Natural killer cell (primary cell): ENCODE results near the gene PADI2. TPM values are rescaled to one million over a fixed set of nuclear protein-coding genes. Genes with fewer than 3 reads are reported as not detected.

Experiments used
- ATAC-seq, 3 donors: fragments of 150-1000 bp in 2 of 3; fragments of 200-7000 bp in 1 of 3; cut with Tn5 transposase; 1 replicate in 1 of 3; 2 replicates in 2 of 3; pipeline ENCODE4 v1.10.0; 2021; ENCODE audit warnings: mild to moderate bottlenecking in 2 of 3, moderate library complexity in 2 of 3
- DNase-seq, 2 donors: peaks; one replicate each; pipeline versions ENCODE4 v3.0.0 to v3.0.0-alpha.2; 2013 to 2021; ENCODE audit warnings: mixed read lengths in 1 of 2
- H3K27ac ChIP-seq: one replicate; pipeline ENCODE4 v1.5.1; 2013; ENCODE audit warnings: mild to moderate bottlenecking, low read length
- H3K27me3 ChIP-seq: one replicate; pipeline ENCODE4 v1.6.1; 2013; ENCODE audit warnings: low read length; ENCODE audit not compliant: control insufficient read depth, insufficient read depth
- H3K36me3 ChIP-seq: one replicate; pipeline ENCODE4 v1.6.1; 2013; ENCODE audit warnings: low read length; ENCODE audit not compliant: control insufficient read depth, insufficient read depth
- H3K4me1 ChIP-seq: one replicate; pipeline ENCODE4 v1.6.1; 2013; ENCODE audit warnings: low read length; ENCODE audit not compliant: control insufficient read depth, insufficient read depth
- H3K4me3 ChIP-seq: one replicate; pipeline ENCODE4 v1.5.1; 2013; ENCODE audit warnings: low read length
- H3K9me3 ChIP-seq: one replicate; pipeline ENCODE4 v1.6.1; 2013; ENCODE audit warnings: low read length; ENCODE audit not compliant: control insufficient read depth, insufficient read depth
- H3K27ac Mint-ChIP-seq, 2 donors: one replicate each; pipeline ENCODE4 v1.8.0; 2022; ENCODE audit warnings: mild to moderate bottlenecking in 2 of 2, mixed read lengths in 2 of 2, moderate library complexity in 1 of 2
- H3K27me3 Mint-ChIP-seq, 2 donors: one replicate each; pipeline ENCODE4 v1.8.0; 2022; ENCODE audit warnings: low read depth in 2 of 2, mixed read lengths in 2 of 2
- H3K36me3 Mint-ChIP-seq: one replicate; pipeline ENCODE4 v1.8.0; 2022; ENCODE audit warnings: mixed read lengths
- H3K4me1 Mint-ChIP-seq, 2 donors: one replicate each; pipeline ENCODE4 v1.8.0; 2022; ENCODE audit warnings: mixed read lengths in 2 of 2
- H3K4me3 Mint-ChIP-seq: one replicate; pipeline ENCODE4 v1.8.0; 2022; ENCODE audit warnings: mild to moderate bottlenecking, moderate library complexity, mixed read lengths
- H3K9me3 Mint-ChIP-seq, 2 donors: one replicate each; pipeline ENCODE4 v1.8.0; 2022; ENCODE audit warnings: mixed read lengths in 2 of 2
- WGBS: methylation state at CpG from one replicate; pipeline ENCODE4 v1.1.7; 2013; ENCODE audit warnings: missing lambda C conversion rate; ENCODE audit not compliant: insufficient coverage; 5-methylcytosine and 5-hydroxymethylcytosine counted together
- intact Hi-C: fragments of 100-400 bp; cut with micrococcal nuclease; formaldehyde crosslinking; loops from one replicate; pipeline ENCODE4 v1.14.2; 2022
- total RNA-seq, 4 donors: library from RNA; stranded (reverse); fragments of 120-200 nt in 1 of 4; gene quantifications; one replicate each; pipeline versions ENCODE4 v1.2.3 to v1.2.4, GENCODE V29; 2013 to 2022
- TF ChIP-seq, protein P1 (sequence below): fragments of 200-600 bp; IDR thresholded peaks from one replicate; pipeline ENCODE4 v1.8.0; 2022; ENCODE audit warnings: antibody characterized with exemption

The PADI2 gene
- total RNA-seq, 3 donors from 2014 or later (not counting 1 experiment from before 2014, with no cell fraction given), result 0.56 to 2.5 (median 0.88) TPM

DNA sequence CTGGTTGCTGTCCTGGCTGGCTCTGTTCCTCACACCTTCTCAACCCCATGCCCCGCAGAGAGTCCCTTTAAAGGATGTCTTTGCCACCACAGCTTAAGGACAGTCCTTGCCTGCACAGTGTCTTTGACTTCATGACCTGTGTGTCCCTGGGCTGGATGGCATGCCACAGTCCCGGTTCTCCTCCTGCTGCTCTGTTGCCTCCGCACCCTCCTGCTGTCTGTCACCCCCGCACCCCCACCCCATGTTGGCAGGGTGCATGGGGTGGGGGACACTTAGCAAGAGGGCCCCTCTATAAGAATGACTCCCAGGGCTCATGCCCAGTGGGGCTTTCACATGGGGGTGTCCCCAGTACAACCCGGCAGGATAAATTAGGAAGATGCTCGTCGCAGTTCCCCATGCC, 44.1 kb upstream of the PADI2 start:
- WGBS, result 94% methylated on average over 7 of the region's 7 CpGs

DNA sequence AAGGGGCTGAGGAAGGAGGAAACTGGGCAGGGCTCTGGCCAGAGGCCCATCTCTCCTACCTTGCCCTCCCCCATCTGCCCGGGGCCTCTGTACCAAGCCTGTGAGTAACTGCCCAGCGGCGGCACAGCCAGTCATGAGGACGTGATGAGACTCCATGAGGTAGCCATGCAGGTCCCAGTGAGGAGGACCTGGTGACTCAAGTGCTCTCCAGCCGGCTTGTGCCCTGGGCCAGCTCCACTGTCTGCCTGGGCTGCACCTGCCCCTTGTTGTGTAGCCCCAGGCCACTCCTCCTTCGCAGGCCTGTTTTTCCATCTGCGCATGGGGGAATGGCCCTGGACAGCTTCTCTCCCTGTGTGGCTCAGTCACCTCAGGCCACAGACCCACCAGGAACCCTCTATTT, 43.7 kb upstream of the PADI2 start:
- WGBS, result 91% methylated on average over 7 of the region's 7 CpGs
- peaks cover 0 to 9% of the 10 kb centered on the region in 2 donors for H3K27me3 Mint-ChIP-seq
- no peak for ATAC-seq

More for the DNA sequence above, 44.1 kb upstream of the PADI2 start:
- H3K4me1 ChIP-seq, result no peaks in the 10 kb centered on the region
- Mint-ChIP-seq H3K4me3 (no peak overlapping the region), H3K4me1 (no peaks in the 10 kb centered on the region), H3K27ac (no peak overlapping the region), H3K27me3 (peaks cover 0 to 9% of the 10 kb centered on the region in 2 donors), H3K36me3 (no peaks in the 10 kb centered on the region), H3K9me3 (no peaks in the 10 kb centered on the region)
- H3K27me3 ChIP-seq, result no peaks in the 10 kb centered on the region
- no peak for DNase-seq
- H3K27ac ChIP-seq, result no peak overlapping the region
- intact Hi-C loops, result no loop called here
- TF ChIP-seq, protein P1, sequence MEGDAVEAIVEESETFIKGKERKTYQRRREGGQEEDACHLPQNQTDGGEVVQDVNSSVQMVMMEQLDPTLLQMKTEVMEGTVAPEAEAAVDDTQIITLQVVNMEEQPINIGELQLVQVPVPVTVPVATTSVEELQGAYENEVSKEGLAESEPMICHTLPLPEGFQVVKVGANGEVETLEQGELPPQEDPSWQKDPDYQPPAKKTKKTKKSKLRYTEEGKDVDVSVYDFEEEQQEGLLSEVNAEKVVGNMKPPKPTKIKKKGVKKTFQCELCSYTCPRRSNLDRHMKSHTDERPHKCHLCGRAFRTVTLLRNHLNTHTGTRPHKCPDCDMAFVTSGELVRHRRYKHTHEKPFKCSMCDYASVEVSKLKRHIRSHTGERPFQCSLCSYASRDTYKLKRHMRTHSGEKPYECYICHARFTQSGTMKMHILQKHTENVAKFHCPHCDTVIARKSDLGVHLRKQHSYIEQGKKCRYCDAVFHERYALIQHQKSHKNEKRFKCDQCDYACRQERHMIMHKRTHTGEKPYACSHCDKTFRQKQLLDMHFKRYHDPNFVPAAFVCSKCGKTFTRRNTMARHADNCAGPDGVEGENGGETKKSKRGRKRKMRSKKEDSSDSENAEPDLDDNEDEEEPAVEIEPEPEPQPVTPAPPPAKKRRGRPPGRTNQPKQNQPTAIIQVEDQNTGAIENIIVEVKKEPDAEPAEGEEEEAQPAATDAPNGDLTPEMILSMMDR, result no peak
- H3K9me3 ChIP-seq, result no peaks in the 10 kb centered on the region
- no peaks in the 10 kb centered on the region for H3K36me3 ChIP-seq
- no peak for ATAC-seq
- no peak overlapping the region for H3K4me3 ChIP-seq

DNA sequence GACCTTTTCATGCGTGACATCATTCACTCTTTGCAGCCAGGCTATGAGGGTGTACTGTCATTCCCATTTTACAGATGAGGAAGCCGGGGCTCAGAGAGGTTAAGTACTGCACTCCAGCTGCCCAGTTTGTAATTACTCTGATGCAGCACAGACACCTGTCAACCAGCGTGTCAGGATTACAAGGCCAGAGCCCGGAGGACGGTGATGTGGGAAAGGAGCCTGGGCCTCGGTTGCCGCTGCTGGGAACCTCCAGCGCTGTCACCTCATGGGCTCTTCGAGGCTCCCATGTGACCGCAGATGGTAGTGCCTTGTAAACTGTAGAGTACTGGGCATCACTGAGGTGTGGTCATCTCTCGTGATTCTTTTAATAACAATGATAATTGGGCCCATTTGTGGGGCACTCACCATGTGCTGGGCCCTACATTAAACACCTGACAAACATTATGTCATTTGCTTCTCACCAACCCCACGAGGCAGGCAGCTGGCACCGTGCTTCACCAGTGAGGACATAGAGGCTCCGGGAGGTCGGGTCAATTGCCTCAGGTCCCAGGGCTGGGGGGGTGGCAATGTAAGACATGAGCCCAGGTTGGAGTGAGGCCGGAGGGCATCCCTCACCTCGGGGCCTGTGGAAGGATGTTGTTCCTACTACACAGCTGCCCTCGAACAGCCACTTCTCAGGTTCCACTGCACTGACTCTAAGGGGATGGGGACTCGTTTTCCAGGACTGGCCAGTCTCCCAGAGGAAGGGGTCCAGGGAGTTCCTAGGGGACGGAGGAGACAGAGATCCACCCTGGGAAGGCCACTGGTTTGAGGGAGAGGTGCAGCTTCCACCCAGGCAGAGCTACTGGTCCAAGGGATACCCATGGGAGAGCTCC, 42.9 kb upstream of the PADI2 start:
- no peak overlapping the region for H3K27ac Mint-ChIP-seq
- intact Hi-C loops, result no loop called here
- ATAC-seq (no peak), DNase-seq (no peak)
- peaks cover 0 to 9% of the 10 kb centered on the region in 2 donors for H3K27me3 Mint-ChIP-seq
- H3K27ac ChIP-seq, result no peak overlapping the region
- no peaks in the 10 kb centered on the region for H3K36me3 Mint-ChIP-seq
- H3K9me3 Mint-ChIP-seq, result no peaks in the 10 kb centered on the region
- no peak overlapping the region for H3K4me3 ChIP-seq
- no peaks in the 10 kb centered on the region for H3K4me1 Mint-ChIP-seq
- H3K9me3 ChIP-seq, result no peaks in the 10 kb centered on the region
- no peaks in the 10 kb centered on the region for H3K4me1 ChIP-seq
- H3K4me3 Mint-ChIP-seq, result no peak overlapping the region
- 92% methylated on average over 20 of the region's 20 CpGs for WGBS
- no peaks in the 10 kb centered on the region for H3K36me3 ChIP-seq
- no peaks in the 10 kb centered on the region for H3K27me3 ChIP-seq
- TF ChIP-seq, protein P1, result no peak

More for the DNA sequence above, 43.7 kb upstream of the PADI2 start:
- no peaks in the 10 kb centered on the region for H3K9me3 Mint-ChIP-seq
- no peaks in the 10 kb centered on the region for H3K36me3 ChIP-seq
- no peak for DNase-seq
- no peak overlapping the region for H3K4me3 Mint-ChIP-seq
- TF ChIP-seq, protein P1, result no peak
- H3K4me1 Mint-ChIP-seq, result no peaks in the 10 kb centered on the region
- no peak overlapping the region for H3K4me3 ChIP-seq
- no peaks in the 10 kb centered on the region for H3K4me1 ChIP-seq
- no peaks in the 10 kb centered on the region for H3K9me3 ChIP-seq
- H3K36me3 Mint-ChIP-seq, result no peaks in the 10 kb centered on the region
- H3K27ac Mint-ChIP-seq, result no peak overlapping the region
- no peak overlapping the region for H3K27ac ChIP-seq
- no peaks in the 10 kb centered on the region for H3K27me3 ChIP-seq
- intact Hi-C loops, result no loop called here
